ENCODE data around the gene PDSS1.

DNA sequence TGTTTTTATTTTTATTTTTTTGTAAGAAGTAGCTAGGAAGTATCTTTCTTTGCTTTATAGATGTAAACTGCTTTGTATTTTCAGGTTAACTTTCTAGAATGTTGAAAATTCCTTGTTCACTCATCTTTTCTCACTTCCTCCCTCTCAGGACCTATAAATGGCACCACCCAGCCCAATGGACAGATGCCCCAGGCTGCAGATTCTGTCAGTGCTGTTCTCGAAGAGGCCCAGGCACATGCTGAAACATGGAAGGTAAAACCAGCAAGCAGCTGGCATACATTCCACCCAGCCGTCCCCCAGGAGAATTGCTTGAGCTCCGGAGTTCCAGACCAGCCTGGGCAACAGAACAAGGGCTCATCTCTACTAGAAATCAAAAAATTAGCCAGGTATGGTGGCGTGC is 47.1 kb upstream of the PDSS1 start:
- no peak for TF ChIP-seq POLR2AphosphoS5 (IDR thresholded peaks at IDR 0.05; ENCODE audit: low read depth, low read length)
- TF ChIP-seq POLR2A (IDR thresholded peaks at IDR 0.05; ENCODE audit: low read depth, low read length) = no peak

Measured in GM12891 (cell line).